ENCODE results near the gene SMYD1.

Gene SMYD1

DNA sequence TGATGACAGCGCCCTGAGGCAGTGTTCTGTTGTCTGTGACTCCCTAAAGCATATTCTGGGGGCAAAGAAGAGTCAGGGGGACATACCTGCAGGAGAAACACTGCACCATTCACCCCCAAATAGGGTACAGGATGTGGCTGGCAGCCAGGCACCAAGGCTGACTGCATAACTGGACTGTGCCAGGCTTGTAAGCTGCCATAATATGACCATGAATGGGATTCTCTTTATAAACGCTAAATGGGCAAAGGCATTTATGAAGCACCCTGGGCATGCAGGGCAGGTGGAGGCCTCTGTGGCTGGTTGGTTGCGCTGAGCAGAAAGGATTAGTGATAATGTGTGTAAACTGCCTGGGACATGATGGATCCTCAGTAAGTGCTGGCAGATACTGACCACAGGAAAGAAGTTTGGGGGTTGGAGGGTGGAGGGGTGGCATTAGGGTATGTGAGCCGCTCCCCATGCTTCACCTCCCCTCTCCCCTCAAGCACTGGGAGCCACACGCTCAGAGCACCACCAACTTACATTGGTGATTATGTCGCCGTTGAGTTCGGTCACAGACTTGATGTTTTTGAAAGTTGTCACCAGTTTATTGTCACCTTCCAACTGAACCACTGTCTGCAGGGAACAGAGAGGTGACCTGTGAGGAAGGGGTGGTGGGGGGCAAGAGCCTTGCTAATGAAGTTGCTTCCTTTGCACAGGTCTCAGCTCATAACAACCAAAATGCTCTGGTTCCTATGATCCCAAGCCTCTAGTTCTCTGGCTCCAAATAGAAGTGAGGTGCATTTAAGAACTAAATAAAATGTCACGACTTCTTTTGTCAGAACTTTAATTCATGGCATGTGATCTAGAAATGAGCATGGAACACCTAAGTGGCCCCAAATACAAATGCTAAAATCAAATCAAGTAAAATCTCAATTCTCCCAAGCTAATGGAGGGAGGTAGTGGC, 56.6 kb downstream of the SMYD1 start:
- DNase-seq: no peak

DNA sequence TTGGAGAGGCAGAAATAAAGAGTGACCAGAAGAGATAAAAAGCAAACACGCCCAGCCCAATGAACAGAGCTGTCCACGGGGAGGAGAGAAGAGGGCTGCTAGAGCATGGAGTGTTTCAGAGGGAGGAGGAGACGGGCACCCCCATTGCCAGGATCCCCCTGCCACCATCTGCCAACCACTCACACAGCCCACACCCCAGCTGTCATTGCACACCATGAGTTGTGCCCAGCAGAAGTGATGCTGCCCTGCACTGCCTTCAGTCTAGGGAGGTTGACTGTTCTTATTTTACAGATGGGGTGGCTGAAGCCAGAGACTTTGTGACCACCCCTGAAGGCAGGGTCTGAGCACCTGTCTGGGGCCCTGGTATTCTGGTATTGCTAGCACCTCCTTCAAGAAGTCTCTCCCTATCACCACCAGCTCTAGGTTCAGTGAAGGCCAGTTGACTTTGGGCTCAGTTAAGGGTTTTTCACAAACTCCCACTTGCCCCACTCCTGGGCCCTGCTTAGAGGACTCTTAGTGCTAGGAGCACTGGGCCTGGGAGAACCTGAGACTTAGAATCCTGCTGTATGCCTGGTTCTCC, 57.8 kb downstream of the SMYD1 start:
- DNase-seq: no peak

DNA sequence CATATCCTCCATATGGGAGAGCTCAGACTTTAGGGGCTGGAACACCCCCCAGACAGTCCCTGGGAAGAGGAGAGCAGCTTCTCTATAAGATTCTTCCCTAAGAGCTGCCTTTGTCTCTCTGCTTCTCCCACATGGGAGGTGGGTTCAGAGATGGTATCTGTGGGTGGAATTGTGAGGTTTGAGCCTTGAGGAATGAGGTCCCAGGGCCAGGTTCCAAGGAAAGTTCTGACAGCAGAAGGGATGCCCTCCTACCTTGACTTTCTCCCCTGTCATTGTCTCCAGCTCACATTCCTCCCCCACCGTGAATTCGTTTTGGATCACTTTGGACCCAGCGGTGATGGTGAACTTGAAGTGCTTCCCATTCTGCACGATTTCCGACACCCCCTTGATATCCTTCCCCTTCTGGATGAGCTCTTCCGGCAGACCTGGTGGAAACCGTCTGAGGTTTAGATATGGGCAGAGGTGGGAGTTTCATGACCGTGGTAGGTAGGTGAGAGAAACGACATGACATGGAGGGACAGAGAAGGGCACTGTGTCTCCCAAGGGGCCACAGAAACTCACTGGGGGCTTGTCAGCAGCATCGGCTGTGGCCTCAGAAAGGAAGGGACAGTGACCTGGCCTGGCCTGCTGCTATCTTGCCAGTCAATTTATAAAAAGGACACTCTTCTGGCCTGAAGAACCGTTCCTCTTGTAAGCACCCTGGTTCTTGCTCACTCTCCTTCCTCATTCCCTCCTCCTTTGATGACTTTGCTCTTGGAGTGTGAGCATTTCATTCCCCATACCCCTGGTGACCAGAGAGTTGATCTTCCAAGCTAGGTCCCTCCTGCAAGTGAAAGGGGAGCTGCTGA, 58.5 kb downstream of the SMYD1 start:
- DNase-seq: no peak

DNA sequence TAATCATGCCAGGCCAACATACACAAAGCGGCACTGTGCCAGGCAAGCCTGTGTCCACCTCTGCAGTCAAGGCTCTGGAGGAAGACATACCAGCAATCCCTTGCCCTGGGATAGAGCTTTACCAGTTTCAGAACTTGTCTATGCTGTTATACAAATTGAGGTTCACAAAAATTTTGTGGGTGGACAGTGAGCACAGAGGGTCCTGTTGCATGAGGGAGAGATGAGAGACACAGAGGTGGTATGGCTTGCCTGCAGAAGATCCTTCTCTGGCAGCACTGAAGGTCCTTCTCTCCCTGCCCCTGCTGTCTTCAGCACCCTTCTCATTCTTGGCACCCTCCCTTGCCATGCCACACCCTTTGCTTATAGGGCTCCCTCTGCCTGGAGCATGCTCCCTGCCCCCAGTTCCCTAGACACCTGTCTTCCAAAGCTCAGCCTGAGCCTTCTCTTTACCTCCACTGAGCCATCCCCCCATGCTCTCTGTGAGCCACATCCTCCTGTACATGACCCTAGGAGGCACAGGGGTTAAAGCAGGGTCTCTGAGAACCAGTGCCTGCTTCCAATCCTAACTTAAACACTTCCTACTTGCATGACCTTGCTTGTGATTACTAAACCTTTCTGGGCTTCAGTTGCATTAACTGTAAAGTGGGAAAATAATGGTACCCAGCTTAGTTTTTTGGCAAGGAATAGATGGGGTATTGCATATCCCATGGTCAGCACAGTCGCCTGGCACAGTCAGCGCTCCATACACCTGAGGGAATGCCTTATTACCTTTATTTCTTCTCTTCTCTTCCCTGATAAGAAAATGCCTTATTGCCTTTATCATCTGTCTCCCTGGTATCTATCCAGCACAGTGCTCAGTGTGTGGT, 59.4 kb downstream of the SMYD1 start:
- no peak for DNase-seq

GRCh38 chr2:88127638-88127887, 59.9 kb downstream of the SMYD1 start:
- DNase-seq: no peak

GRCh38 chr2:88127888-88128653, 60.4 kb downstream of the SMYD1 start, which contains the start of gene FABP1:
FABP1 (minus strand) TSS chr2:88128062; CDS start chr2:88128017, 45 bp downstream.
- DNase-seq: no peak

DNA sequence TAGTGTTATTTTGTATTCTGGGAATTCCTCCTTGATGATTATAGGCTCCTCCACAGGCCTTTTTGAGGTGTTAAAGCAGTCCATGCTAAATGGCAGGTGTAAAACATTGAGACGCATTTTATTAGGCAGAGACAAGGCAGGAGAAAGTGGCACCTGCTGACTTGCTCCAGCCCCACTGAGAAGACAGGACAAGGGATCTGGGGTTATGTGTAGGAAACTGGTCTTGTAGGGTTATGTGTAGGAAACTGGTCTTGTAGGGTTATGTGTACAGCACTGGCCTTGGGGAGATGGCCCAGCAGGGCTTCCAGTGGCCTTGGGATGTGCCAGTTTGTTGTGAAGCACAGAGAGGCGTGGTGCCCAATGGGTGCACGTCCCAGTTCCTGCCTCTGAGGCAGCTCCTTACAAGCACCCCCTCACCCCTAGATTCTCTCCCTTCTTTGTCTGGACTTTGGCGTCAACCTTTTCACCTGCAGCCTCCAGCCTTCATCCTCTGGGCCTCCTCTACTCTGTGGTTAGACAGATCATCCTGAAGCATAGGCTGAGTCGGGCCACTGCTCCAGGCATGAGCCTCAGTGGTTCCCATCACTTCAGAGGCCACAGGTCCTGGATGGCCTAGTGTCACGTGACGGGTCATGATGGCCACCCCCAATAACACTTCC, 61.2 kb downstream of the SMYD1 start:
- no peak for DNase-seq

DNA sequence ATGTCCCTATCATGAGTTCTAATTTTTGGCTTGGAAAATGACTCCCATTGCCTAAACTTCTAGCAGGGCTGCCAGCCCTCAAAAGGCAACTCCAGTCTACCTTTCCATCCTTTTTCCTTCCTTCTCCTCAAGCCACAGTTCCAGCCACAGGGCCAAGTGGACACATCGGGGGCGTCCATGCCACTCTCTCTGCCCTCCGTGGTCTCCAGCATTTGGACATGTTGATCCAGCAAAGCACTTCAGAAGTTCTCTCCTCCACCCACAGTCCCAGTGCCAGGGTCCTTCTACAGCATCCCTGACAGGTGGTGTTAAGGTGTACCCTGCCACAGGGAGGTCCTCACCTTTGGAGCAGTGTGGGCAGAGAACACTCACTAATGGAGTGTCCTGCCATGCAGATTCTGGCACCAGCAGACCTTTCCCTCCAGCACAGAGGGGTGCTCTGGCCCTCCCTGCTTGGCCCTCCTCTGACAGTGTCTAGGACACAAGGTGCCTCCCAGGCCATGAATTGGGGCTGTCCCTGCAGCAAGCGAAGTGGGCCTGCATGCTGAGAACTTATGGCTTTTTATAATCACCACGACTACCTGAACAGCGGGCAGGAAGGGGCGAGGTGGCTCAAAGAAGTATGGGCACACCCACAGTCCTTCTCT, 61.8 kb downstream of the SMYD1 start:
- DNase-seq: no peak

GRCh38 chr2:88131201-88131998, 63.8 kb downstream of the SMYD1 start:
- no peak for DNase-seq

DNA sequence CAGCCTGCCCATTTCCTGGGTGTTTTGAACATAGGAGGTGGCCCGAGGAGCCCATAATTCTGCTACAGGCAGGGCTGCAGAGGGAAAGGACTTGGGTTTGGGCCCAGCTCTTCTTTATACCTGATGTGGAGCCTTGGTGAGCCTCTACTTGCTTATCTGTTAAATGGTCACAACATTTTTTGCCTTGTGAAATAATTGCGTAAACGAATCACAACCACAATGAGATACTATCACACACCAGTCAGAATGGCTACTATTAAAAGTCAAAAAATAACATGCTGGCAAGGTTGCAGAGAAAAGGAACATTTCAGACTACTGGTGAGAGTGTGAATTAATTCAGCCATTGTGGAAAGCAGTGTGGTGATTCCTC, 64.4 kb downstream of the SMYD1 start:
- no peak for DNase-seq

DNA sequence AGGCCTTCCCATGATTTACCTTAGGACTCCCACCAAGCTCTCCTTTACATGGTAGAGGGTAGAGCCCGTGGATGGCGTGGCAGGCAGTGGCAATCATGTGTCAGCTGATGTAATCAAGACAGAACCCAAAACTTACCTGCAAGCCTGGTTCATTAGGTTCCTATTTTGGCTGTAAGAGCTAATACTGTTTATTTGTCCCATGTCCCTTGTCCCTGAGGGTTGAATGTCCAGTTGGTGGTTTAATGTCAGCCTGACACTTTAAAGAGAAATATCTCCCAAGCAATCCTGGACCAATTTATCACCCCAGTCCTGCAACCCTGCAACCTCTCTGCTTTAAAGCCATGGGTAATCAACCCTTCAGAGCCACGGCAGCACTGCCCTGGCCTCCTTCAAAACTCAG, 66.2 kb downstream of the SMYD1 start:
- no peak for DNase-seq

DNA sequence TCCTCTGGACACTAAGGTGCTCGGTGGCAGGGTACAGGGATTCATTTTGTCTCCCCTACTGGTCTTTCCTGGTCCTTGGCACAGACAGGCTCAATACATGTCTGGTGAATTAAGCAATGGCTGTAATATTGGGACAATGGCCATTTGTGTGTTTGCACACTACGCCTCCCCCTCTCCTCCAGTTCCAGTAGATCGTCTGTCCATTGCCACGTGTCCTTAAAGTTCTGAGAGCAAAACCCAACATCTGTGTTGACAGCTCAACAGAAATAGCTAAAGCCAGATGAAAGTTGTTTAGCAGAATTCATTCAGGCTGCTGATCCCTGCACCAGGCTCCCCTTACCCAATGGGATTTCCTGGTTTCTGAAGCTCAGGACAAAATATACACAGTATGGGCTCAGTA, 69.2 kb downstream of the SMYD1 start:
- no peak for DNase-seq

GRCh38 chr2:88137833-88138232, 70.2 kb downstream of the SMYD1 start:
- DNase-seq: no peak

DNA sequence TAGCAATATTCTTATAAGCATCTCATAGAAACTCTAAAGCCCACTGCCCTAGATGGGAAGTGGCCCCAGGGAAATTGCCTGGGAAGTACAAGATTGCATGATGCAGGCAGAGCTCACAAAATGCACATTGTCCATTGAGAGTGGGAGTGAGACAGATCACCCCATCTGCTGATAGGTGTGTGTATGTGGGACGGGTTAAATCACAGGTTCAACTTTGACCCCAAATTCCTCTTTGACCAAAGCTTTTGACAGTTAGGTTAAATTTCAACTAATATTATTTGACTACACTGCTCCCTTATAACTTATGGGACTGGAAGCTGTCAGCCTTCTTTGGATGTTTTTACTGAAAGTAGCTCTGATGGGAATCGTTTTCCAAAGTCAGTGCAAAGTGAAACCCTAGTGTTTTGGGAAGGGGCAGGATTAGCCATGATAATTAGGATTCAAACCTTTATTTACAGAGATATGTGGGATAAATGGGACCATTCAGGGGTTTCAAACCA, 71.6 kb downstream of the SMYD1 start:
- DNase-seq: no peak

DNA sequence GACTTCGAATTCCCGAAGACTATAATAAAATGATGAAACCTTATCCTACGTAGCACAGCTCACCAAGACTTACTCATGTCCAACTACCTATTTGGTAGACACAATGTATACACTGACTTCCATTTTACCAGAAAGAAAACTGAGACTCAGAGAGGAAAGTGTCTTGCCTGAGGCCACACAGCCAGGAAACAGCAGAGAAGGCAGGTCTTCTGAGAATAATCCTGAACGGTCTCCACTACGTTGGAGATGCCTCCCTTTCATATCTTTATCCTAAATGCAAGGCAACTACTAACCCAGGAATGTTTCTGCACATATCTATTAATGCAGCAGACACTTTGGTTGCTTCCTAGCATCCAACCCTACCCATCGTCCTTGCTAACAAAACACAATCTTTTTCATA, 72.2 kb downstream of the SMYD1 start:
- no peak for DNase-seq

GRCh38 chr2:88141952-88142351, 74.3 kb downstream of the SMYD1 start:
- no peak for DNase-seq

DNA sequence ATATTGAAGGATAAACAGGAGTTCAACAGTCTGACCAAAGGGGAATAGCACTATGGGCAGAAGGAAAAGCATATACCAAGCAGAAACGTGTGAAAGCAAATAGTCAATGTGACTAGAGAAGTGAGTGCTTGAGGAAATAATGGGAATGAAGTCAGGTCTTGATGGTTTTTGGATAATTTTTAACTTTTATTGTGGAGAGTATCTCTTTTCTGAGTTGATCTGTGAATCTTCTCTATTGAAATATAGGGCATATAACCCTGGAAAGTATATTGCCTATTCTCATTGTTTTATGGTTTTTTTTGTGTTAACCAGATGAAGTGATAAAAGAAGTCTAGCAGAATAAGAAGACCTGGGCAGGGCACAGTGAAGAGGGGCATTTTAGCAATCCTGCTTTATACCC, 76.6 kb downstream of the SMYD1 start:
- DNase-seq: no peak

DNA sequence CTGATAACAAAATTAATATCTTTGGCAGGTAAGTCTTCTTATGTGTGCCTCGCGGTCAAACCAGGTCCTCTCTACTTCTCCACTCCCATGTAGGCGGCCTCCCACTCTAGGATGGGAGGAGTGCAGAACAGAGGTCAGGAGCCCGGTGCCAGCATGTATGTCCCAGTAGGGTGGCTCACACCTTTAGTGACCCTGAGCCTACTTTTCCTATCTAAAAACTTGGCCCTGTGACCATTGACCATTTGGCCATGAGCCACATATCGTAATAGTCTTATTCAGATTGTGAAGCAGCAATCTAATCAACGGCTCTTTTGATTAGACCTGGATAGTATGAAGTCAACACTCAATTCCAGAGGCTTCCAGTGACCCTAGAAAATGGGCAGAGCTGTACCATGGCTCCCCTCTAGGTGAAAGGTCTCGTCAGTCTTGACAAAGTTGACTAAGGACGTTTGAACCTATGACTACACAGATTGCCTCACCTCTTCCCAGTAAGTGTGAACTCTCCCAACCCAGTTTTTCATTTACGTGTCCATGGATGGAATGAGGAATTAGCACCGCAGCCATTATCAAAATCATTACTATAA, 77.4 kb downstream of the SMYD1 start:
- no peak for DNase-seq

GRCh38 chr2:88146590-88146989, 79.0 kb downstream of the SMYD1 start:
- no peak for DNase-seq
